ENCODE results near the gene RFESD. TPM values are rescaled to one million over a fixed set of nuclear protein-coding genes. Genes with fewer than 3 reads are reported as not detected.

The RFESD gene
- polyA plus RNA-seq (2013, experiment 1 of 4) = 4.2 TPM
- polyA plus RNA-seq (2013, experiment 2 of 4) = 2.8 TPM
- polyA plus RNA-seq (2013, experiment 3 of 4) = 3.0 TPM
- 2.7 TPM for polyA plus RNA-seq (2013, experiment 4 of 4)

- 18 to 20% methylated on average over 60 of the region's 60 CpGs for WGBS, 2 experiments
- Histone ChIP-seq H3K27ac (ENCODE audit: insufficient read depth, low read depth, low read length, poor library complexity, severe bottlenecking) (peak within 1 kb of the TSS; percentile 52), H3K36me3 (ENCODE audit: control insufficient read depth, insufficient read depth, low read length) (no peaks in the 10 kb centered on the region), H3K27me3 (ENCODE audit: control insufficient read depth, insufficient read depth, low read length, poor library complexity, severe bottlenecking) (no peaks in the 10 kb centered on the region), H3K4me3 (ENCODE audit: insufficient read depth, low read depth, low read length) (peak within 1 kb of the TSS; percentile 38), H3K9me3 (ENCODE audit: control insufficient read depth, low read length) (no peaks in the 10 kb centered on the region), H3K4me1 (ENCODE audit: control insufficient read depth, insufficient read depth, low read length) (no peaks in the 10 kb centered on the region)
These were observed at the start of gene RFESD for GRCh38 chr5:95646569-95647431. Gene RFESD (plus strand): TSS chr5:95646777. CDS start chr5:95652272, 5,495 bp downstream.

- no peak overlapping the region for H3K27ac ChIP-seq (ENCODE audit: insufficient read depth, low read depth, low read length, poor library complexity, severe bottlenecking)
- no peaks in the 10 kb centered on the region for H3K36me3 ChIP-seq (ENCODE audit: control insufficient read depth, insufficient read depth, low read length)
- H3K9me3 ChIP-seq (ENCODE audit: control insufficient read depth, low read length) = no peaks in the 10 kb centered on the region
- H3K27me3 ChIP-seq (ENCODE audit: control insufficient read depth, insufficient read depth, low read length, poor library complexity, severe bottlenecking) = no peaks in the 10 kb centered on the region
- H3K4me3 ChIP-seq (ENCODE audit: insufficient read depth, low read depth, low read length) = no peak overlapping the region
- 81 to 89% methylated on average over 1 of the region's 1 CpG for WGBS, 2 experiments
- H3K4me1 ChIP-seq (ENCODE audit: control insufficient read depth, insufficient read depth, low read length) = no peaks in the 10 kb centered on the region
These were observed 47.3 kb upstream of the RFESD start for GRCh38 chr5:95599252-95599651.

GRCh38 chr5:95600557-95600956 is 46.0 kb upstream of the RFESD start:
- no peak overlapping the region for H3K4me3 ChIP-seq (ENCODE audit: insufficient read depth, low read depth, low read length)
- H3K9me3 ChIP-seq (ENCODE audit: control insufficient read depth, low read length) = no peaks in the 10 kb centered on the region
- no peaks in the 10 kb centered on the region for H3K36me3 ChIP-seq (ENCODE audit: control insufficient read depth, insufficient read depth, low read length)
- H3K27ac ChIP-seq (ENCODE audit: insufficient read depth, low read depth, low read length, poor library complexity, severe bottlenecking) = no peak overlapping the region
- 67 to 94% methylated on average over 1 of the region's 1 CpG for WGBS, 2 experiments
- no peaks in the 10 kb centered on the region for H3K4me1 ChIP-seq (ENCODE audit: control insufficient read depth, insufficient read depth, low read length)
- H3K27me3 ChIP-seq (ENCODE audit: control insufficient read depth, insufficient read depth, low read length, poor library complexity, severe bottlenecking) = no peaks in the 10 kb centered on the region

- H3K36me3 ChIP-seq (ENCODE audit: control insufficient read depth, insufficient read depth, low read length) = no peaks in the 10 kb centered on the region
- 92 to 97% methylated on average over 5 of the region's 5 CpGs for WGBS, 2 experiments
- H3K27me3 ChIP-seq (ENCODE audit: control insufficient read depth, insufficient read depth, low read length, poor library complexity, severe bottlenecking) = no peaks in the 10 kb centered on the region
- no peak overlapping the region for H3K27ac ChIP-seq (ENCODE audit: insufficient read depth, low read depth, low read length, poor library complexity, severe bottlenecking)
- H3K4me3 ChIP-seq (ENCODE audit: insufficient read depth, low read depth, low read length) = no peak overlapping the region
- H3K4me1 ChIP-seq (ENCODE audit: control insufficient read depth, insufficient read depth, low read length) = no peaks in the 10 kb centered on the region
- H3K9me3 ChIP-seq (ENCODE audit: control insufficient read depth, low read length) = no peaks in the 10 kb centered on the region
These were observed 40.8 kb upstream of the RFESD start for GRCh38 chr5:95605786-95606185.

GRCh38 chr5:95606419-95606818 is 40.2 kb upstream of the RFESD start:
- H3K27ac ChIP-seq (ENCODE audit: insufficient read depth, low read depth, low read length, poor library complexity, severe bottlenecking) = no peak overlapping the region
- H3K4me1 ChIP-seq (ENCODE audit: control insufficient read depth, insufficient read depth, low read length) = no peaks in the 10 kb centered on the region
- no peaks in the 10 kb centered on the region for H3K9me3 ChIP-seq (ENCODE audit: control insufficient read depth, low read length)
- no peaks in the 10 kb centered on the region for H3K27me3 ChIP-seq (ENCODE audit: control insufficient read depth, insufficient read depth, low read length, poor library complexity, severe bottlenecking)
- H3K36me3 ChIP-seq (ENCODE audit: control insufficient read depth, insufficient read depth, low read length) = no peaks in the 10 kb centered on the region
- no peak overlapping the region for H3K4me3 ChIP-seq (ENCODE audit: insufficient read depth, low read depth, low read length)
- WGBS, 2 experiments = no CpG with 5 or more reads among the region's 1 CpG

- 93 to 96% methylated on average over 3 of the region's 3 CpGs for WGBS, 2 experiments
- Histone ChIP-seq H3K4me3 (ENCODE audit: insufficient read depth, low read depth, low read length) (no peak overlapping the region), H3K4me1 (ENCODE audit: control insufficient read depth, insufficient read depth, low read length) (no peaks in the 10 kb centered on the region), H3K27me3 (ENCODE audit: control insufficient read depth, insufficient read depth, low read length, poor library complexity, severe bottlenecking) (no peaks in the 10 kb centered on the region), H3K36me3 (ENCODE audit: control insufficient read depth, insufficient read depth, low read length) (no peaks in the 10 kb centered on the region), H3K9me3 (ENCODE audit: control insufficient read depth, low read length) (no peaks in the 10 kb centered on the region), H3K27ac (ENCODE audit: insufficient read depth, low read depth, low read length, poor library complexity, severe bottlenecking) (no peak overlapping the region)
These were observed 36.9 kb upstream of the RFESD start for GRCh38 chr5:95609711-95610110.

GRCh38 chr5:95610546-95610945 is 36.0 kb upstream of the RFESD start:
- Histone ChIP-seq H3K27me3 (ENCODE audit: control insufficient read depth, insufficient read depth, low read length, poor library complexity, severe bottlenecking) (no peaks in the 10 kb centered on the region), H3K36me3 (ENCODE audit: control insufficient read depth, insufficient read depth, low read length) (no peaks in the 10 kb centered on the region), H3K9me3 (ENCODE audit: control insufficient read depth, low read length) (no peaks in the 10 kb centered on the region), H3K27ac (ENCODE audit: insufficient read depth, low read depth, low read length, poor library complexity, severe bottlenecking) (no peak overlapping the region), H3K4me3 (ENCODE audit: insufficient read depth, low read depth, low read length) (no peak overlapping the region), H3K4me1 (ENCODE audit: control insufficient read depth, insufficient read depth, low read length) (no peaks in the 10 kb centered on the region)
- 89% methylated on average over 6 to 7 of the region's 7 CpGs for WGBS, 2 experiments

- no peaks in the 10 kb centered on the region for H3K36me3 ChIP-seq (ENCODE audit: control insufficient read depth, insufficient read depth, low read length)
- H3K27me3 ChIP-seq (ENCODE audit: control insufficient read depth, insufficient read depth, low read length, poor library complexity, severe bottlenecking) = no peaks in the 10 kb centered on the region
- no peak overlapping the region for H3K27ac ChIP-seq (ENCODE audit: insufficient read depth, low read depth, low read length, poor library complexity, severe bottlenecking)
- no peaks in the 10 kb centered on the region for H3K4me1 ChIP-seq (ENCODE audit: control insufficient read depth, insufficient read depth, low read length)
- H3K9me3 ChIP-seq (ENCODE audit: control insufficient read depth, low read length) = no peaks in the 10 kb centered on the region
- H3K4me3 ChIP-seq (ENCODE audit: insufficient read depth, low read depth, low read length) = no peak overlapping the region
- WGBS, 2 experiments = 89 to 100% methylated on average over 1 to 2 of the region's 3 CpGs
These were observed 35.2 kb upstream of the RFESD start for GRCh38 chr5:95611396-95611795.

GRCh38 chr5:95613514-95613913 is 33.1 kb upstream of the RFESD start:
- H3K4me3 ChIP-seq (ENCODE audit: insufficient read depth, low read depth, low read length) = no peak overlapping the region
- H3K27me3 ChIP-seq (ENCODE audit: control insufficient read depth, insufficient read depth, low read length, poor library complexity, severe bottlenecking) = peaks cover 15% of the 10 kb centered on the region
- H3K4me1 ChIP-seq (ENCODE audit: control insufficient read depth, insufficient read depth, low read length) = no peaks in the 10 kb centered on the region
- H3K9me3 ChIP-seq (ENCODE audit: control insufficient read depth, low read length) = no peaks in the 10 kb centered on the region
- WGBS, 2 experiments = 100% methylated on average over 1 of the region's 1 CpG
- no peaks in the 10 kb centered on the region for H3K36me3 ChIP-seq (ENCODE audit: control insufficient read depth, insufficient read depth, low read length)
- H3K27ac ChIP-seq (ENCODE audit: insufficient read depth, low read depth, low read length, poor library complexity, severe bottlenecking) = no peak overlapping the region

GRCh38 chr5:95615164-95615467 is 31.5 kb upstream of the RFESD start:
- 94 to 95% methylated on average over 1 of the region's 1 CpG for WGBS, 2 experiments
- H3K4me3 ChIP-seq (ENCODE audit: insufficient read depth, low read depth, low read length) = no peak overlapping the region
- no peaks in the 10 kb centered on the region for H3K9me3 ChIP-seq (ENCODE audit: control insufficient read depth, low read length)
- peaks cover 31% of the 10 kb centered on the region for H3K27me3 ChIP-seq (ENCODE audit: control insufficient read depth, insufficient read depth, low read length, poor library complexity, severe bottlenecking)
- H3K36me3 ChIP-seq (ENCODE audit: control insufficient read depth, insufficient read depth, low read length) = no peaks in the 10 kb centered on the region
- no peak overlapping the region for H3K27ac ChIP-seq (ENCODE audit: insufficient read depth, low read depth, low read length, poor library complexity, severe bottlenecking)
- no peaks in the 10 kb centered on the region for H3K4me1 ChIP-seq (ENCODE audit: control insufficient read depth, insufficient read depth, low read length)
